Left cardiac atrium (tissue), 4 donors: ENCODE data around the gene SHANK2. TPM values are rescaled to one million over a fixed set of nuclear protein-coding genes. Genes with fewer than 3 reads are reported as not detected.

Experiments
- ATAC-seq, 2 donors: fragments of 200-7000 bp; cut with Tn5 transposase; one replicate each; pipeline ENCODE4 v1.9.1; 2020; ENCODE audit warnings: mild to moderate bottlenecking in 2 of 2, moderate library complexity in 2 of 2
- DNase-seq: peaks from one replicate; pipeline ENCODE4 v3.0.0-alpha.2; 2020
- intact Hi-C, 2 donors: fragments of 100-400 bp; cut with DNase I; formaldehyde crosslinking; loops; one replicate each; pipeline versions ENCODE4 v1.14.1 to v1.15.1; 2022 to 2023
- total RNA-seq, 2 donors: library from RNA; stranded (reverse); fragmentation: NEBNext Ultra II Directional; extraction: Animal tissue kit (Norgen Biotek cat#: 25700); gene quantifications; one replicate each; pipeline ENCODE4 v1.2.1, GENCODE V29; 2021
- donor health status: DM: no; HTN: yes; CAD: no.
- donor health status: DM: no; HTN: yes; CAD: no; lungs with severe emphysema.
- donor health status: DM: yes; HTN: yes; CAD: no.
- donor health status: Dilated cardiomyopathy.

The SHANK2 gene
- total RNA-seq, 2 donors from 2014 or later: 0.18 to 0.44 TPM

- intact Hi-C loops: no loop called here
- no peak for ATAC-seq
- DNase-seq: no peak
These were observed 20.0 kb downstream of the SHANK2 start for GRCh38 chr11:71232364-71232763.

GRCh38 chr11:71228961-71229360 is 23.4 kb downstream of the SHANK2 start:
- intact Hi-C loops: no loop called here
- DNase-seq (no peak), ATAC-seq (no peak)

DNA sequence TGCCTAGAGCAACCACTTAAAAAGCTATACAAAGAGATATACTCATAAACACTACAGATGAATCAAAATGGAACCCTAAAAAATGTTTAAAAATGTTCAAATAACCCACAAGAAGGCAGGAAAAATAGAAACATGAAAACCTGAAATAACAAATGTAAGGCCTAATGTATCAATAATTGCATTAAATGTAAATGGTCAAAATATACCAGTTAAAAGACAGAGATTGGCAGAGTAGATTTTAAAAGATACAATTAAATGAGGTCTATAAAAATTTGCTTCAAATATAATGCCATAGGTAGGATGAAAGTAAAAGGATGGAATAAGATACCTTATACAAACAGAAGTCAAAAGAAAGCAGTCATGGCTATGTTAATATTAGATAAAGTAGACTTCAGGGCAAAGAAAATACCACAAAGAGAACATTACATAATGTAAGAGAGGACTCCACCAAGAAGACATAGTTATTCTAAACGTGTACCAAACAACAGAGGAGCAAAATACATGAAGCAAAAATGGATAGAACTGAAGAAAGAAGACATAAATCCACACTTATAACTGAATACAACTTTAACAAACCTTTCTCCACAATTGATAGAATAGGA is 25.2 kb downstream of the SHANK2 start:
- intact Hi-C loops: no loop called here
- no peak for DNase-seq
- ATAC-seq: no peak

- intact Hi-C loops: no loop called here
- ATAC-seq (no peak), DNase-seq (no peak)
These were observed 28.4 kb downstream of the SHANK2 start for GRCh38 chr11:71223671-71224660.

DNA sequence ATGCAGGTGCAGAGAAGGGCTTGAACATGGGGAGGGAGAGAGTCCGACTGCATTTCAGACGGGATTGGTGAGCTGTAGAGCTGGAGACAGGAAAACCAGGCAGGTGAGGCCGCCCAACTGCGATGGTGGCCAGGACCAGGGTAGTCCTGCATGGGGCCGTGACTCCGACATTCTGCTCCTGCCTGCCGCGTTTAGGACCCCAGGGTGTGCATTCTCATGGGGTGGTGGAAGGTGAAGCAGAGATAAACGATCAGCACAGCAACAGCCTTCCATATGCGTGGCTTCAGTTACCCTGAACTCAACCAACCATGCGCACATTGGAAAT is 29.3 kb downstream of the SHANK2 start:
- ATAC-seq (no peak), DNase-seq (no peak)
- intact Hi-C loops: no loop called here

DNA sequence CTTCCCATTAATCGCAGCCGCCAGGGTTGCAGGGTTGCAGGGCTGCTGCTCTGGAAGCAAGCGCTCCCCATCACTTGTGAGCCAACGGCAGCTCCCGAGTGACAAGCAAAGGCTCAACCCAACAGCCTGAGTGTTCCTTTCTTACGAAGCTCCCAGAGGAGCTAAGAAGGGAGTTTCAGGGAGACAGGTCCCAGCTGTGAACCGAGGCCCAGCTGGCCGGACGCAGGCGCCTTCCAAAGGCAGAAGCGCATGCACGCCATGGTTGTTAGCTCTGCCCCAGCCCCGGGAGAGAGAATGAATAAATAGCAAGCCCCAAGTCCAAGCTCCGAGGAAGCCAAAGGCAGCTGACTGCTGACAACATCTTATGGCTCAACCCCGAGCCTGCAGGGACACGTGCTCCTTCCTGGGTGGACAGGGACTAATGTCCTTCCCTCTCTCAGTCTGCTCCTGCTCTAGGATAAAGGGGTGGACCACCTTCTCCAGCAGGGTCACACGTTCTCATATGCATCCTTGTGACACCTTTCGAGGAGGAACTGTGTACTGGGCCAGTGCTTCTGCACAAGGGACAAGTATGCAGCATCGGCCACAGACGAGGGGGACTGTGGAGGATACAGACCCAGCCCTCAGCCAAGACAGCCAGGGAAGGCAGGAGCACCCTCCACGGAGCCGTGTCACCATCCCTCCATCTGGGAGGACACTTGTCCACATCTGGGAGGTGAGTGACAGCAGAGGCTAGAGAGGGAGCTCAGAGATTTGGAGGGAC is 29.9 kb downstream of the SHANK2 start:
- intact Hi-C loops: no loop called here
- DNase-seq (no peak), ATAC-seq (peak in 1 of 2 donors; percentile 25)

DNA sequence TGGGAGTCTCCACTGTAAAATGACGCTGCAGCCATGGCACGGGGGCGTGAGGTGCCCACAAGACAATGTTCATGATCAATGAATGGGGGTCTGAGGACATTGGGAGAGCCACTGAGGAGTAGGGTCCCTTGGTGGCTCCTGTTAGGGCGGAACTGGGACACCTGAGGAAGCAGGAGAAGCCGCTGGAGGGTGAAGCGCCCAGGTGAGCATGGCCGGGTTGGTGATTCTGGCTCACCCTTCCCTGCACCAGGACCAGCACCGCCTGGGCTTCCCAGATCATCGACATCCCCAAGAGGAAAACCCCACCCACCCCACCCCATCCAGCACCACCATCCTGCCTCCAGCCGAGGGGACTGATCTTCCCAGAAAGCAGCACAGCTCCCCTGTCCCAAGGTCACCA is 30.6 kb downstream of the SHANK2 start:
- ATAC-seq: no peak

DNA sequence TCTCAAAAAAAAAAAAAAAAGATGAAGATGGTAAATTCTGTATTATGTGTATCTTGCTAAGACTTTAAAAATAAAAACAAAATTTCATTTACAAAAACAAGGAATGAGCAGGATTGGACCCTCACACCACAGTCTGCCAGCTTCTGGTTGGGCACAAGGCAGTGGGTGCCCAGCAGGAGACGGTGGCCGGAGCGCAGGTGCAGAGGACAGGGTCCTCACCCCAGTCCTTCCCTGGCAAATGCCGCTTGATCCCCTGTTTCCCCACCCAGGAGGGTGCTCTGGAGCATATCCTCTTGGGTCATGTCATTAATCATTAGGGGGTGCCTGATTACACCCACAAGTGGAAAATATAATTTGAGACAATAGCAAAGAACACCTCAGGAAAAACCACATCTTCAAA is 31.2 kb downstream of the SHANK2 start:
- intact Hi-C loops: no loop called here
- DNase-seq (no peak), ATAC-seq (no peak)

More for the DNA sequence above, 30.6 kb downstream of the SHANK2 start:
- intact Hi-C loops: no loop called here
- no peak for DNase-seq

GRCh38 chr11:71218789-71219499 is 33.4 kb downstream of the SHANK2 start:
- intact Hi-C loops: no loop called here
- ATAC-seq (no peak), DNase-seq (no peak)

DNA sequence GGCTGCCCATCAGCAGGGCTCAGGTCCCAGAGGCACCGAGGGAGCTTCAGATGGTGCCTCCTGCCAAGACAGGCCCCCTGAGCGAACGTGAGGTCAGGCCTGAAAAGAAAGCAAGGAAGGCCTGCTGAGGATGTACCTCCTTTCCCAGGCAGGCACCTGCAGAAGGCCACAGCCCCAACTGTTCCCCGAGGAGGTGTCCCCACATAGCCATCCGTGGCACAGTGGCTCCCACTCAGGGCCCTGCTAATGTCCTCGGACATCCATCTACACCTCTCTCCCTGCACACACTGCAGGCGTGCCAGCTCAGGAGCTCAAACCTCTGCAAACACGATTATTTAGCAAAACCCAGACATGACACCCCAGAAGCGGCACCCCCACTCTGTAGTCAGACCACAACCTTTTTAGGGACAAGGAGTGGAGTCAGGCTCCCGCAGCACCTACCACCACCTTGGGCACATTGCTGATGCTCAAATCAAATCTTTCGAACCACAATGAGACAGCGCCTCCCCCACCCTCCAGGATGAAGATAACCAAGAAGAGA is 36.9 kb downstream of the SHANK2 start:
- ATAC-seq: no peak
- intact Hi-C loops: no loop called here
- no peak for DNase-seq

GRCh38 chr11:71214553-71215424 is 37.6 kb downstream of the SHANK2 start:
- ATAC-seq: no peak
- intact Hi-C loops: no loop called here
- DNase-seq: no peak

DNA sequence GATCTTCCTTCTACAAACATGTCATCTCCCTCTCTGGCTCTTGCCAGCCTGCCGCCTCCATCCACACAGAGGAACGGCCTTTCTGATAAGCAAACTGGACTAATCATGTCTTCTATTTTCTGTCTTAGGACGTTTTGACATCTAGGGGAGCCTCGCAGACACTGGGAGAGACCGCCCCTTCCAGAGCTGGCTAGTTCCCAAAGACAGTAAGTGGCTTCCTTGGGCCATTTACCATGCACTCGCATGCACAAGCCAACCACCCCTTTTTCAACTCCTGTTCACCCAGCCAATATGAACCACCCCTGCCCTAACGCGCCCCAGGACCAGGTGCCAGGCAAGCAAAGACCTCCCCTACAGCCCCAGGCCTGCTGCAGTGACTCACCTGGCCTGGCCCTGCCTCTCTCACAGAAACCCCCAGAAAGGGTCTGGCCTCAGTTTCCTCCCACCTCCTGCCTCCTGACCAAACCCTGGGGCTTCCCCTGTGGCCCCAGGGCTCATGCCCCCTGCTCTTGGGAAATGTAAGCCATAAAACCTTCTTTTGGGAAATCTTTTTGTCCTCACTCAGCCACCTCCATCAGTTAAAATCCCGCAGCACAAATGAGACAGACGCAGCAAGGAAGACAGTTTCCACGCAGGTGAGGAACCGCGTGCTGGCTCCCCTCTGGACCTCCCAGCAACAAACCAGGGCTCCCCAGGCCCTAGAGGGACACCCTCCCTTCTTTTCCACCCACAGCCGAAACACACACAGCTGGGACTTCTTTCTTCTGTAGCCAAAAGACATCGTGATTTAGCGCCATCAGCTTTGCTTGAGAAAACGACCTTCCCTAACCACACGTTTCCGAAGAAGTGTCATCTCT is 38.5 kb downstream of the SHANK2 start:
- no peak for DNase-seq
- no peak for ATAC-seq

GRCh38 chr11:71212871-71213559 is 39.4 kb downstream of the SHANK2 start:
- DNase-seq (no peak), ATAC-seq (no peak)
- intact Hi-C loops: no loop called here

More for the DNA sequence above, 38.5 kb downstream of the SHANK2 start:
- intact Hi-C loops: no loop called here

- intact Hi-C loops: no loop called here
- no peak for ATAC-seq
- DNase-seq: no peak
These were observed 40.7 kb downstream of the SHANK2 start for GRCh38 chr11:71211631-71212030.

- intact Hi-C loops: no loop called here
- no peak for ATAC-seq
These were observed 41.5 kb downstream of the SHANK2 start for GRCh38 chr11:71210861-71211260.

GRCh38 chr11:71209656-71210055 is 42.7 kb downstream of the SHANK2 start:
- no peak for DNase-seq
- ATAC-seq: no peak
- intact Hi-C loops: no loop called here

More at GRCh38 chr11:71210861-71211260, 41.5 kb downstream of the SHANK2 start:
- no peak for DNase-seq

DNA sequence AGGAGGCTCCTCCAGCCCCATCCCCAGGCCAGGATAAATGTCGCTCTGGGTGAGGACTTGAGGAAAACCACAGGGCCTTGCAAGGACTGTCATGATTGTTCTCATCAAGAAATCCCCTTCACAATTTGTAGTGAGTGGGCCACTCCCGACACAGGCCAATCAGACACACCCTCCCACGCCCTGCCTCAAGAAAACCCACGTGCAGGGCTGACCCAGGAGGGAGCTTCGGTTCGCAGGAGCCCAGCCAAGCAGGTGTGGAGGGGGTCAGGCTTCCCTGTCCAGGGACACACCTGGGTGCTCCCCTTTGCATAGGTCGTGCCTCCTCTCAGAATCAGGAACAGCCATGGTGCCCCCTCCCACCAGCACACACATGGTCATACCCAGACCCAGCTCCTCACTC is 43.2 kb downstream of the SHANK2 start:
- intact Hi-C loops: no loop called here
- ATAC-seq (no peak), DNase-seq (no peak)
